Activated CD8-positive, alpha-beta memory T cell treated with anti-CD3 and anti-CD28 coated beads, Interleukin-2, amount 50 U/mL, for 1 hour (primary cell): ENCODE results near the gene CCDC15.
"Not testable (repeated sequence)": the region's sequence is repeated elsewhere in the genome, so short reads cannot be mapped to it uniquely, and the experiment has no call there.

Experiments
- DNase-seq: peaks from one replicate; pipeline ENCODE4 v3.0.0-alpha.2; 2020; ENCODE audit errors: extremely low read depth

Gene CCDC15

GRCh38 chr11:124941703-124942102 is 12.3 kb upstream of the CCDC15 start:
- no peak for DNase-seq

DNA sequence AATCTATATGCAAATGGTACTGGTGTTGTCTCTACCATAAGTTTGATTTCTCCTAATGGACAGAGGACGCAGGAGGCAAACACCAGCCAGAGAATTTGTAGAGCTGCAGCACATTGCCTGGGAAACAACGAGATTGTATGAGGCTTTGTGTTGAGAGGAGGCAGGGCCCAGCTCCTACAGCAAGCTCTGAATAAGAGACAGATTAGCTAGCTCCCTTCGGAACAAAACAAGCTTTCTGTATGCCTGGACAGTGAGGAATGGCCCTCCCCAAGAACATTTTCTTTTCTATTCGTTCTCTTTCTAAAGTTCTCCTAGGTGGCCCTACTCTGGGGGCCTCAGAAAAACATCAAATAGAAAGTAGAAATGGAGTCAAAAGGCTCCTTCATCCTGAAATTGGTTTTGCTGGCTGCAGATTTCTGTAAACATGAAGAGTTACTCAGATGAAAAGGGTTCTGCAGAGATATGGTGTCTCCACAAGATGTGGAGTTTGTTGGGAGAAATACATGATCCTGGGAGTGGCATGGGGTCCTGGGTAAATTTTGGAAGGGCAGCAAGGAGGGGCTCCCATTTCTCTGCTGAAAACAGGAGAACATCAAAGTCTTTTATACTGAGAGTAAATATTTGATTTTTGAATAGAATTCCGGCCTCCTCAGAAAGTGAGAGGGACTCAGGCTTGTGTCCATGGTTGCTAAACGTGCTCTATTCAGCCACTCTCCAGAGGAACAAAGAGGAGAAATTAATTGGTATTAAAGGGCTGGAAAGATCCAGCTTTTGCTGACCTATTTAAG is 11.3 kb upstream of the CCDC15 start:
- DNase-seq, result no peak

- no peak for DNase-seq
Measured at GRCh38 chr11:124943254-124943616, 10.8 kb upstream of the CCDC15 start.

GRCh38 chr11:124943741-124944140 is 10.3 kb upstream of the CCDC15 start:
- no peak for DNase-seq

DNA sequence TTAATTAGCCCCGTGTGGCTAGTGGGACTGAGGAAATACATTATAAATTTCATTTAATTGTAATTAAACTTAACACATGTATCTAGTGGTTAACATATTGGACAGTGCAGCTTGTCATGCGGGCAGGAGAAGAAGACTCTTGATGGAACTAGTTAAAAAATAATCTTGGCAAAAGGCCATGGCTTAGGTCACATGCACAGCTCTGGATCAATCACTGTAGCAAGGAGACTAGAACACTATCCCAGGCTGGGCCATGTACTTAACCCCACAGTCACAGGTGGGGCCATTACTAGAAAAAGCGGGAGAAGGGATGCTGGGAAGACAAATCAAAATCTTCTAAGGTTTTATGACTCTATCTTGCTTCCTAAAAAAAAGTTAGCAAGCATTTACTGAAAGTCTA is 9.4 kb upstream of the CCDC15 start:
- DNase-seq, result no peak

GRCh38 chr11:124945826-124946225 is 8.2 kb upstream of the CCDC15 start:
- DNase-seq, result no peak

DNA sequence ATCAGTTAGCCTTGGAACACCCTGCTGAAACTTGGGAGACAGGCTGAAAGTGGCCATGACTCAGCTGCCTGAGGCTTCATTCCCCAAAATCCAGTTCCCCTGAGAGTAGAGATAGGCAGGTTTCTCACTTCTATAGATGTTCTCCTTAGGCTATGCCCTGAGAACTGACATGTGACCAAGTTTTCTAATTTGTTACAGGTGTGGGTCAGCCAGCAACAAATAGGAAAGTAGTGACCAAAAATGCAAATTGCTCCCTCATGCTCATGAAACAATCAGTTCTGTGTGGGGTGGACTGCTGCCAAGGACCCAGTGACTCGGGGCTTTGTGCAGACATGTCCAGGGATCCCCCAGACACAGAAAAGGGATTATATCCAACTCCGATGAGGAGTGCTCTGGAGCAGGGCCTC is 7.3 kb upstream of the CCDC15 start:
- no peak for DNase-seq

DNA sequence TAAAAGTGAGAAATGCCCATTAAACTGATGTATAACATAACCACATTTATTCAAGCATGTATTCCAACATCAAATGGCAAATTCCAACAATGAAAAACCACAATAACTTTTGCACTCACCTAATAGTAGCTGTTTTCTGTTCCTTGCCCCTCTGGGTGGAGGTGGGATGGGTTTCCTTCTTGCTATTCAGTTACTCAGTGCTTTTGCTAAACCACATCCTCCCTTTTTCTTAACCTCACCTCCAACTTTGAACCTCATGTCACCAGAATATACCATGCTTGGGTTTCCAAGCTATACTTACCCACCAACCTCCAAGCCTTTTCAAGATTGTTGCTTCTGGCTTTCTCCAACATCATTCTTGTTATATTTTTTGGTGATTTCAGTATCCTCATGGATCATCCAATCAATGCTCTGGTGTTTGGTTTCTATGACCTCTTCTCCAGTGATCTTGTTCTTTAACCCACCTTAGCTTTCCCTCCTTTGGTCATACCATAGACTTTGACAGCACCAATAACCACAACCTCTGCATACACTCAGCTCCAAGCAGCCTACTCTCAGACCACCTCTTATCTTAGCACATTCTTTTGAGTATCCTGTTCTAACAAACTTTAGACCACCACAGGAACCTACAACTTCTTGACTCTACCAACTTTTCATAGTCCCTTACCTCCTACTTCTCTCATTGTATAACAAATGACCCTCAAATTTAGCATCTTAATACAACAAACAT is 3.2 kb upstream of the CCDC15 start:
- DNase-seq, result no peak

GRCh38 chr11:124951341-124951740 is 2.7 kb upstream of the CCDC15 start:
- DNase-seq, result no peak

DNA sequence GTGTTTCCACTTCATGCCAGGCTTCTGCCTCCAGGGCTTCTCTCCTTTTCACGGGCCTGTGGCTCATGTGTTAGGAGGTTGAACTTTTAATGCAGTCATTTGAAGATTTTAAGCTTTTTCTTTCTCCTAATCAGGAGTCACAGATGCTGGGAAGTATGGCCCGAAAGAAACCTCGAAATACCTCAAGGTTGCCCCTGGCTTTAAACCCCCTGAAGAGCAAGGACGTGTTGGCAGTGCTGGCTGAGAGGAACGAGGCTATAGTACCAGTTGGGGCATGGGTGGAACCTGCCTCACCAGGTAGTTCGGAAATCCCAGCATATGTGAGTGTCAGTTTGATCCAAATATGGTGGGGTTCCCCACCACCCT is 571 bp downstream of the CCDC15 start:
- no peak for DNase-seq

- no peak for DNase-seq
Measured at GRCh38 chr11:124955035-124955434, 1.0 kb downstream of the CCDC15 start.

- peak; percentile 8 for DNase-seq
Measured at GRCh38 chr11:124961972-124962609, 8.1 kb downstream of the CCDC15 start.

DNA sequence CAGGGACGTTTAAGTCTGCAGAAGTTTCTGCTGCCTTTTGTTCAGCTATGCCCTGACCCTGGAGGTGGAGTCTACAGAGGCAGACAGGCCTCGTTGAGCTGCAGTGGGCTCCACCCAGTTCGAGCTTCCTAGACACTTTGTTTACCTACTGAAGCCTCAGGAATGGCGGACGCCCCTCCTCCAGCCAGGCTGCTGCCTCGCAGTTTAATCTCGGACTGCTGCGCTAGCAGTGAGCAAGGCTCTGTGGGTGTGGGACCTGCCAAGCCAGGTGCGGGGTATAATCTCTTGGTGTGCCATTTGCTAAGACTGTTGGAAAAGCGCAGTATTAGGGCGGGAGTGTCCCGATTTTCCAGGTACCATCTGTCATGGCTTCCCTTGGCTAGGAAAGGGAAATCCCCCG is 14.2 kb downstream of the CCDC15 start:
- DNase-seq, result not testable (repeated sequence)

- DNase-seq, result no peak
Measured at GRCh38 chr11:124970925-124971324, 16.9 kb downstream of the CCDC15 start.

GRCh38 chr11:124971810-124972209 is 17.8 kb downstream of the CCDC15 start:
- no peak for DNase-seq

- no peak for DNase-seq
Measured at GRCh38 chr11:124976531-124976930, 22.5 kb downstream of the CCDC15 start.

DNA sequence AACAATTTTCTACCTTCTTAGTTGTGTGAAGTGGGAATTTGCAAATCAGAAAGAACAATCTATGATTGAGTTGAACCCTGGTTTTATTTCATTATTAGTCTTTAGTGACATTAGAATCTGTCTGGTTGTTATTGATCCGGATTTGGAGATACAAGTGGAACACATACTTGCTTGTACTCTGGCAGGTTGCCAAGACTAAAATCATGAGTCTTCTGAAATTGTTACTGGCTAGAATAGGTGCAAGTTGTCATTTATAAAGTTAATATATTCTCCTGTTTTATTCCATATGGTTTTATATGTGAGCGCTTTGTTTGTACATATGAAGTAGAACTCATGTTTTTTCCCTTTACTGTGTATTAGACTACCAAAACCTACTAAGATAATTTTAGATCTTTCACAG is 23.0 kb downstream of the CCDC15 start:
- no peak for DNase-seq

- DNase-seq, result no peak
Measured at GRCh38 chr11:124978316-124978715, 24.3 kb downstream of the CCDC15 start.

DNA sequence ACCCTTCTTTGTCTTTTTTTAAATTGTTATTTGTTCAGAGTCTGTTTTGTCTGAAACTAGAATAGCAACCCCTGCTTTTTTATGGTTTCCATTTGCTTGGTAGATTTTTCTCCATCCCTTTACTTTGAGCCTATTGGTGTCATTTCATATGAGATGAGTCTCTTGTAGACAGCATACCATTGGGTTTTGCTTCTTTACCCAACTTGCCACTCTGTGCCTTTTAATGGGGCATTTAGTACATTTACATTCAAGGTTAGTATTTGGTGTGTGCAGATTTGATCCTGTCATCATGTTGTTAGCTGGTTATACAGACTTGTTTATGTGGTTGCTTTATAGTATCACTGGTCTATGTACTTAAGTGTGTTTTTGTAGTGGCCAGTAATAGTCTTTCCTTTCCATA is 28.0 kb downstream of the CCDC15 start:
- DNase-seq, result no peak

DNA sequence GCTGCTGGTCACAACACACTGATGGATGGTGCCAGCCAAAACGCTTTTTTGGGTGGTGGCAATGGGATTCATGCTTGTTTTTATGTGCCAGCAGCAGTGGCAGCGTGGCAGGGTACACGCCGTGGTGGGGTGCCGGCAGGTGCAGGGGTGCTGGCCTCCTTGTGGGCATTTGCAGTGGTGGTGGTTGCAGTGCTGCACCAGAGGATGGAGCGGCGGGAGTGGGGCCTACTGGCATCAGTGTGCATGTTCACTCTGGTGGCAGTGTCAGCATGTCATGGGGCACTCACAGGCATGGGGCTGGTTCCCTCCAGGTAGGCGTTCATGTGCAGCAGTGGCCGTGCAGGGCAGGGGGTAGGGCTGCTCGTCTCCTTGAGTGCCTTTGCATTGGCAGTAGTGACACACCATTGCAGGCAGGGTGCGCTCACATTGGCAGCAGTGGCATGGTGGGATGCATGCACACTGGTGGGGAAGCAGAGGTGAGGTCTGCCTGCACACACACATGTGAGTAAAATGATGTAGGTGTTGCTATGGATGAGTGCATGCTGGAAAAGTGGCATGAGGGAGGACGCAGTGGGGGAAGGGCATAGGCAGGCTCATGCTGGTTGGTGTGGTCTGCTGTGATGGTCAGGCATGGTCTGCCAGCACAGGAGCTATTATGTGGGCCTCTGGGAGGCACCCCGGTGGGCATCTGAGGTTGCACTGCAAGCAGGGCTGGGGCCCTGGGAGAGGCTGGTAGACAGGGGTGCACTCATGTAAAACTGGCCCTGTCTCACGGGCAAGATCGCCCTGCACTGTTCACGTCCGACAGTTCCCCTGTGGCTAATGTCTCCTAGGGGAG is 29.9 kb downstream of the CCDC15 start:
- DNase-seq, result no peak

GRCh38 chr11:124984512-124984854 is 30.5 kb downstream of the CCDC15 start:
- no peak for DNase-seq

- no peak for DNase-seq
Measured at GRCh38 chr11:124987096-124987495, 33.1 kb downstream of the CCDC15 start.
